ENCODE results near the gene AWAT1.

DNA sequence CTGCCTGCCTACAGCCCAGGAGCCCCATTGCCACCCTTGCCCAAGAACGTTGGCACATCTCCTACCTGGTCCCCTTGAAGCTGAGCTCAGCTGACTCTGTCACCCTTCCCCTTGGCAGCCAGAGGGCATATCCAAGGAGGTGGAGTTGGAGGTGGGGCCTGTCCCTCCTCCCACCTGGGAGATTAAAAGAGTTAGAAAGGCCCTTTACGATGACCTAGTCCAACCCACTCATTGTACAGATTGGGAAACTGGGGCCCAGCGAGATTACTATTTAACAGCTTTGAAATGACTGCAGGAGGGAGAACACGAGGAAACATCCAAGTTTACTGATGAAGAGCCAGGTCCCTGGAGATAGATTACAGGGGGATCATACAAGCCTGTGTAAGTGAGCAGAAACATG is 25.6 kb downstream of the AWAT1 start, which contains the start of gene P2RY4:
- TF ChIP-seq, protein P1, sequence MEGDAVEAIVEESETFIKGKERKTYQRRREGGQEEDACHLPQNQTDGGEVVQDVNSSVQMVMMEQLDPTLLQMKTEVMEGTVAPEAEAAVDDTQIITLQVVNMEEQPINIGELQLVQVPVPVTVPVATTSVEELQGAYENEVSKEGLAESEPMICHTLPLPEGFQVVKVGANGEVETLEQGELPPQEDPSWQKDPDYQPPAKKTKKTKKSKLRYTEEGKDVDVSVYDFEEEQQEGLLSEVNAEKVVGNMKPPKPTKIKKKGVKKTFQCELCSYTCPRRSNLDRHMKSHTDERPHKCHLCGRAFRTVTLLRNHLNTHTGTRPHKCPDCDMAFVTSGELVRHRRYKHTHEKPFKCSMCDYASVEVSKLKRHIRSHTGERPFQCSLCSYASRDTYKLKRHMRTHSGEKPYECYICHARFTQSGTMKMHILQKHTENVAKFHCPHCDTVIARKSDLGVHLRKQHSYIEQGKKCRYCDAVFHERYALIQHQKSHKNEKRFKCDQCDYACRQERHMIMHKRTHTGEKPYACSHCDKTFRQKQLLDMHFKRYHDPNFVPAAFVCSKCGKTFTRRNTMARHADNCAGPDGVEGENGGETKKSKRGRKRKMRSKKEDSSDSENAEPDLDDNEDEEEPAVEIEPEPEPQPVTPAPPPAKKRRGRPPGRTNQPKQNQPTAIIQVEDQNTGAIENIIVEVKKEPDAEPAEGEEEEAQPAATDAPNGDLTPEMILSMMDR (conservative IDR thresholded peaks at IDR 0.05; ENCODE audit: low read depth, low read length), result no peak
- TF ChIP-seq EZH2 (IDR thresholded peaks at IDR 0.05; ENCODE audit: low read length, unreplicated experiment), result no peak
- no peak for TF ChIP-seq EZH2phosphoT487 (IDR thresholded peaks at IDR 0.05; ENCODE audit: borderline replicate concordance, low read length)

All from PC-3 (cell line).